GM12864 (cell line): ENCODE measurements around the gene UQCC5.

Source experiments
- DNase-seq: peaks from one replicate; pipeline ENCODE4 v3.0.0-alpha.2; 2011; ENCODE audit warnings: low read depth
- H3K4me3 ChIP-seq: 2 replicates; pipeline ENCODE4 v1.5.1; 2011; ENCODE audit warnings: mild to moderate bottlenecking, low read depth, low read length, control low read depth
- TF ChIP-seq, protein P1 (sequence below): IDR thresholded peaks from 2 replicates; pipeline ENCODE4 v1.5.1; 2011; ENCODE audit warnings: low read depth, mild to moderate bottlenecking, moderate library complexity, low read length, control low read depth, inconsistent platforms; ENCODE audit errors: missing control alignments

Gene UQCC5

DNA sequence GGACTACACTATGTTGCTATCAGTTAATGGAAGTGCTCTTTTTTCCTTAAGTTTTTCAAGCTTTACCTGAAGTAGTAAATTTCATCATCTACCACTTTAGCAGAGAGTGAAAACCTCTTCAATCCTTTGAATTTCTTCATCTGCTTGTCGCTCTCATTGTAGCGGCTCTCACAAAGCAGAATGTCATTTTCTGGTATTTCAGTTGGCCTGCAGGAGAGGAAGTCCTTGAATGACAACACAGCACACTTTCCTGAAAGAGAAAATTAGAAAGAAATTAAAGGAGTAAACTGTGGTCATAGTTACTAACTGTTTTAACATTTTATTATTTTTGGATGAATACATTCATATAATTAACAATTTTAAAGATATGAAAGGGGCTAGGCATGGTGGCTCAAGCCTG, 27.6 kb downstream of the UQCC5 start:
- TF ChIP-seq, protein P1, sequence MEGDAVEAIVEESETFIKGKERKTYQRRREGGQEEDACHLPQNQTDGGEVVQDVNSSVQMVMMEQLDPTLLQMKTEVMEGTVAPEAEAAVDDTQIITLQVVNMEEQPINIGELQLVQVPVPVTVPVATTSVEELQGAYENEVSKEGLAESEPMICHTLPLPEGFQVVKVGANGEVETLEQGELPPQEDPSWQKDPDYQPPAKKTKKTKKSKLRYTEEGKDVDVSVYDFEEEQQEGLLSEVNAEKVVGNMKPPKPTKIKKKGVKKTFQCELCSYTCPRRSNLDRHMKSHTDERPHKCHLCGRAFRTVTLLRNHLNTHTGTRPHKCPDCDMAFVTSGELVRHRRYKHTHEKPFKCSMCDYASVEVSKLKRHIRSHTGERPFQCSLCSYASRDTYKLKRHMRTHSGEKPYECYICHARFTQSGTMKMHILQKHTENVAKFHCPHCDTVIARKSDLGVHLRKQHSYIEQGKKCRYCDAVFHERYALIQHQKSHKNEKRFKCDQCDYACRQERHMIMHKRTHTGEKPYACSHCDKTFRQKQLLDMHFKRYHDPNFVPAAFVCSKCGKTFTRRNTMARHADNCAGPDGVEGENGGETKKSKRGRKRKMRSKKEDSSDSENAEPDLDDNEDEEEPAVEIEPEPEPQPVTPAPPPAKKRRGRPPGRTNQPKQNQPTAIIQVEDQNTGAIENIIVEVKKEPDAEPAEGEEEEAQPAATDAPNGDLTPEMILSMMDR = no peak
- DNase-seq = no peak
- no peak overlapping the region for H3K4me3 ChIP-seq

- TF ChIP-seq, protein P1 = no peak
- H3K4me3 ChIP-seq = no peak overlapping the region
- DNase-seq = no peak
These were observed 31.7 kb downstream of the UQCC5 start for GRCh38 chr3:52568069-52568468.

GRCh38 chr3:52570076-52570475, 33.7 kb downstream of the UQCC5 start:
- TF ChIP-seq, protein P1 = no peak
- no peak for DNase-seq
- H3K4me3 ChIP-seq = no peak overlapping the region

- no peak for DNase-seq
- TF ChIP-seq, protein P1 = no peak
- no peak overlapping the region for H3K4me3 ChIP-seq
These were observed 35.8 kb downstream of the UQCC5 start for GRCh38 chr3:52572221-52572620.

DNA sequence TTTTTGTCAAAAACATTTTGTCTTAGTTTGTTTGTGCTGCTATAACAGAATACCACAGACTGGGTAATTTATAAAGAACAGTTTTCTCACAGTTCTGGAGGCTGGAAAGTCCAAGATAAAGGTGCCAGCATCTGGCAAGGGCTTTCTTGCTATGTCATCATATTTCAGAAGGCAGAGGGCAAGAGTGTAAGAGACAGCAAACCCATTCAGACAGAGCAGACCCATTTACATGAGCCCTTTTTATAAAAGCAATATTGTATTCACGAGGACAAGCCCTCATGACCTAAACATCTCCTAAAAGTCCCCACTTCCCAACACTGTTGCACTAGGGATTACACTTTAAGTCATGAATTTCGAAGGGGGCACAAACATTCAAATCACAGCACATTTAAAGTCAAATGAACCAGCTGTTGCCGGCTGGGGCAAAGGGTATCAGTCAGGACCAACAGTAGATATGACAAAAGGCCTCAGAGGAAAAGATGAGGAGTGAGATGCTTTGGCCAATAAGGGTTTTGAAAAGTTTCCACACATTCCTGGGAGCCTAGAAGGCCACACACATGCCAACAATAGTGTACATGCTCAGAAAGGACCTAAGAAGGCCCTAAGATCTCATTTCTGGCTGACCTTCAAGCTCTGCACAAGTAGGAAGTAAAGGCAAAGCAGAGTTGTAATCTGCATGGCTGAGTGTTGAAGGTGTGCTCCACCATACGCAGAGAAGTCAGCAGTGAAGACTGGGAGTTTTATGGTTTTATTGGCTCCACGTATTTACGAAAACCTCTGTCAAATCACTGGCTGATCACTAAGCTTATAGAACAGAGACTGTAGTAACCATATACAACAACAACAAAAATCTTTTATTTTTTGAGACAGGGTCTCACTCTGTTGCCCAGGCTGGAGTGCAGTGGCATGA, 37.9 kb downstream of the UQCC5 start:
- DNase-seq = no peak

More for the DNA sequence above, 37.9 kb downstream of the UQCC5 start:
- TF ChIP-seq, protein P1 = no peak
- no peak overlapping the region for H3K4me3 ChIP-seq
